Measurements from ENCODE around the gene XRCC4. TPM values are rescaled to one million over a fixed set of nuclear protein-coding genes. Genes with fewer than 3 reads are reported as not detected.
"Not testable (repeated sequence)": the region's sequence is repeated elsewhere in the genome, so short reads cannot be mapped to it uniquely, and the experiment has no call there.

XRCC4 gene
- total and polyA plus RNA-seq, 9 donors = 1.5 to 4.7 (median 3.2) TPM

GRCh38 chr5:83146441-83146840, 69.1 kb downstream of the XRCC4 start:
- no peak for TF ChIP-seq EP300 (IDR thresholded peaks at IDR 0.05)
- TF ChIP-seq POLR2A (IDR thresholded peaks at IDR 0.05) = no peak
- no peak for TF ChIP-seq CTCF (IDR thresholded peaks at IDR 0.05)
- intact Hi-C loops (cut with DNase I) = no loop called here
- WGBS, 3 donors = 94 to 96% (median 95%) methylated on average over 4 of the region's 4 CpGs
- Histone ChIP-seq H3K27me3 (no peaks in the 10 kb centered on the region), H3K4me3 (no peak overlapping the region), H3K9me3 (no peaks in the 10 kb centered on the region), H3K36me3 (no peaks in the 10 kb centered on the region), H3K4me1 (ENCODE audit: insufficient read depth) (no peaks in the 10 kb centered on the region), H3K27ac (no peak overlapping the region)
- no peak for DNase-seq

- no peaks in the 10 kb centered on the region for H3K27me3 ChIP-seq
- H3K36me3 ChIP-seq = no peaks in the 10 kb centered on the region
- no peak for DNase-seq
- H3K4me3 ChIP-seq = no peak overlapping the region
- WGBS, 3 donors = 97% methylated on average over 4 of the region's 4 CpGs
- no peak overlapping the region for H3K27ac ChIP-seq
- TF ChIP-seq POLR2A (IDR thresholded peaks at IDR 0.05) = no peak
- TF ChIP-seq CTCF (IDR thresholded peaks at IDR 0.05) = no peak
- no peak for TF ChIP-seq EP300 (IDR thresholded peaks at IDR 0.05)
- H3K4me1 ChIP-seq (ENCODE audit: insufficient read depth) = no peaks in the 10 kb centered on the region
- H3K9me3 ChIP-seq = no peaks in the 10 kb centered on the region
- intact Hi-C loops (cut with DNase I) = no loop called here
Measured at GRCh38 chr5:83147593-83147992, 70.2 kb downstream of the XRCC4 start.

DNA sequence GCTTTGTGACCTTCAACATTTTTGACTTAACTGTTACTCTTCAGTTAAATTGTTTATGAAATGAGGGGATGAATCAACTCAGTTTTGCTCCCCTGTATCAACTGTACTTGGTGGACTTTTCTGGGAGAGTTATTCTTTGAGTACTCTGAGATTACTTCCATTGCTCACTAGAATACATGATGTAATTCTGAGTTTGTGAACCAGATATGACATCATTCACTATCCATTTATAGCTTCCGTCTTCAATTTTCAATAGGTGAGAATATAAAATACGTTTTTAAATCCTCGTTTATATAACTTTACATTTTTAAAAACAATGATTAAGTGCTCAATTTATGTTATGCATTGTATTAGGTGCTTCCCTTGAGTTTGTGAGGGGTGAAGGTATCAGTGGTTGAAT, 71.0 kb downstream of the XRCC4 start:
- Histone ChIP-seq H3K4me3 (no peak overlapping the region), H3K9me3 (no peaks in the 10 kb centered on the region), H3K27me3 (no peaks in the 10 kb centered on the region), H3K36me3 (no peaks in the 10 kb centered on the region), H3K4me1 (ENCODE audit: insufficient read depth) (no peaks in the 10 kb centered on the region), H3K27ac (no peak overlapping the region)
- intact Hi-C loops (cut with DNase I) = no loop called here
- no peak for DNase-seq
- 95 to 97% (median 96%) methylated on average over 3 of the region's 3 CpGs for WGBS, 3 donors
- no peak for TF ChIP-seq POLR2A (IDR thresholded peaks at IDR 0.05)
- no peak for TF ChIP-seq EP300 (IDR thresholded peaks at IDR 0.05)
- no peak for TF ChIP-seq CTCF (IDR thresholded peaks at IDR 0.05)

DNA sequence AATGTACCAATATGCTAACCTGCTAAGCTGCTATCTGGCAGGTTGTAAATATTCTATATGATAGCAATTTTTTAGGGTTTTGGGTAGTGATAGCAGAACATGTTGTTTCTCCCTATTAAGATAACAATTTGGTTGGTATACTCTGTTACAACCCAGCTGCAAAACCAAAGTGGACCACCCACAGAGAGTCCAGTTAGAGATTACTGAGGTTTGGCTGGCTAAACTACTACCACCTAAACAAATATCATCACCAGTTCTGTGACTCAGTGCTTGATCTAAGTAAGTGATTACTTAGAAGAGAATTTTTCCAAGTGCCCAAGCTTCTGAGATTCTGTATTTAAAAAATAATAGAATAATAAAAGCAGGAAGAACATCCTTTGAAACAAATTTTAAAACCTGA, 72.3 kb downstream of the XRCC4 start:
- DNase-seq = no peak
- no peaks in the 10 kb centered on the region for H3K9me3 ChIP-seq
- intact Hi-C loops (cut with DNase I) = no loop called here
- H3K4me1 ChIP-seq (ENCODE audit: insufficient read depth) = no peaks in the 10 kb centered on the region
- H3K4me3 ChIP-seq = no peak overlapping the region
- no peaks in the 10 kb centered on the region for H3K36me3 ChIP-seq
- no peak overlapping the region for H3K27ac ChIP-seq
- TF ChIP-seq CTCF (IDR thresholded peaks at IDR 0.05) = no peak
- TF ChIP-seq POLR2A (IDR thresholded peaks at IDR 0.05) = no peak
- no peak for TF ChIP-seq EP300 (IDR thresholded peaks at IDR 0.05)
- H3K27me3 ChIP-seq = no peaks in the 10 kb centered on the region

DNA sequence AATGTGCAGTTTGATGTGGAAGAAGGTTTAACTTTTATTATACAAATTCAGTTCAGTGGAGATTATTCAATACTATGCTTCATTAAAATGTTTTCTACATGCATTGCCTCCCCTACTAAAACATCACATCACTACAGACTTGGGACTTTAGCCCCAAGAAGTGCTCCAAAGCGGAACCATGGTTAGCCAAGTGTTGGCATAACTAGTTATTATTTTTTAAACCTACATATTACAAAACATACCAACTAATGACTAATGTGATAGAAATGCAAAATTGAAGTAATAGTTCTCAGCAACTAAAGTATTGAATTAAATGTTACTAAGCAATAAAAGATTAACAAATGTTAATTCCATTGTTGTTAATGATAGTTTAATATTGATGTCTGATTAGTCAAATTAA, 74.5 kb downstream of the XRCC4 start:
- Histone ChIP-seq H3K36me3 (no peaks in the 10 kb centered on the region), H3K4me3 (no peak overlapping the region), H3K27me3 (no peaks in the 10 kb centered on the region), H3K27ac (no peak overlapping the region), H3K9me3 (no peaks in the 10 kb centered on the region), H3K4me1 (ENCODE audit: insufficient read depth) (no peaks in the 10 kb centered on the region)
- 95 to 100% (median 98%) methylated on average over 1 of the region's 1 CpG for WGBS, 3 donors
- no peak for DNase-seq
- TF ChIP-seq EP300 (IDR thresholded peaks at IDR 0.05) = no peak
- TF ChIP-seq CTCF (IDR thresholded peaks at IDR 0.05) = no peak
- no peak for TF ChIP-seq POLR2A (IDR thresholded peaks at IDR 0.05)
- intact Hi-C loops (cut with DNase I) = no loop called here

DNA sequence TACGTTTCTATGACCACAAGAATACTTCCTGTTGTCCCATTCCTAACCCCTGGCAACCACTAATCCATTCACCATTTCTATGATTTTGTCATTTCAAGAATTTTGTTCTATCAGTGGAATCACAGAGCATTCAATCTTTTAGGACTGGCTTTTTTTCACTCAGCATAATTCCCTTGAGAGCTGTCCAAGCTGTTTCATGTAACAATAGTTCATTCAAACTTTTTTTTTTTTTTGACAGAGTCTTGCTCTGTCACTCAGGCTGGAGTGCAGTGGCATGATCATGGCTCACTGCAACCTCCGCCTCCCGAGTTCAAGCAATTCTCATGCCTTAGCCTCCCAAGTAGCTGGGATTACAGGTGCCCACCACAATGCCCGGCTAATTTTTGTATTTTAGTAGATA, 75.6 kb downstream of the XRCC4 start:
- H3K36me3 ChIP-seq; H3K27ac ChIP-seq; H3K27me3 ChIP-seq; intact Hi-C loops (cut with DNase I); H3K9me3 ChIP-seq; H3K4me1 ChIP-seq (ENCODE audit: insufficient read depth); H3K4me3 ChIP-seq; DNase-seq: not testable (repeated sequence)
- 90 to 91% (median 91%) methylated on average over 4 of the region's 4 CpGs for WGBS, 3 donors
